SIG-M5 (cell line): ENCODE data around the gene ZNF334.

Experiments
- DNase-seq: peaks from one replicate; lab custom pipeline; 2025; lab: John Stamatoyannopoulos, UW

The ZNF334 gene

GRCh38 chr20:46485431-46485830 is 27.9 kb downstream of the ZNF334 start:
- no peak for DNase-seq

- DNase-seq: no peak
These were observed 28.4 kb downstream of the ZNF334 start for GRCh38 chr20:46484954-46485353.

GRCh38 chr20:46483879-46484278 is 29.5 kb downstream of the ZNF334 start:
- DNase-seq: no peak

- DNase-seq: no peak
These were observed 30.5 kb downstream of the ZNF334 start for GRCh38 chr20:46482864-46483263.

- no peak for DNase-seq
These were observed 35.7 kb downstream of the ZNF334 start for GRCh38 chr20:46477640-46478039.

GRCh38 chr20:46477225-46477624 is 36.1 kb downstream of the ZNF334 start:
- DNase-seq: no peak

GRCh38 chr20:46468508-46468907 is 44.9 kb downstream of the ZNF334 start:
- no peak for DNase-seq

GRCh38 chr20:46464451-46464850 is 48.9 kb downstream of the ZNF334 start:
- no peak for DNase-seq

GRCh38 chr20:46463852-46464251 is 49.5 kb downstream of the ZNF334 start:
- no peak for DNase-seq

GRCh38 chr20:46461808-46462207 is 51.6 kb downstream of the ZNF334 start:
- no peak for DNase-seq

GRCh38 chr20:46458866-46459750 is 54.3 kb downstream of the ZNF334 start:
- no peak for DNase-seq

- DNase-seq: no peak
These were observed 56.9 kb downstream of the ZNF334 start for GRCh38 chr20:46456255-46457028.

- no peak for DNase-seq
These were observed 57.6 kb downstream of the ZNF334 start for GRCh38 chr20:46455729-46456128.
